Fibroblast of the aortic adventitia (primary cell): ENCODE results near the gene TMEM212. TPM values are rescaled to one million over a fixed set of nuclear protein-coding genes. Genes with fewer than 3 reads are reported as not detected.

Source experiments
- DNase-seq: peaks from one replicate; pipeline ENCODE4 v3.0.0-alpha.2; 2010; ENCODE audit warnings: low read depth
- H3K4me3 ChIP-seq: 2 replicates; pipeline ENCODE4 v1.5.1; 2011; ENCODE audit warnings: low read depth, mild to moderate bottlenecking, control low read depth, low read length, moderate library complexity
- total RNA-seq: library from RNA; depleted of rRNA; stranded (reverse); fragments of >200 nt; gene quantifications from 2 replicates; pipeline ENCODE4 v1.2.3, GENCODE V29; 2012; ENCODE audit warnings: low replicate concordance
- TF ChIP-seq, protein P1 (sequence below): IDR thresholded peaks from 2 replicates; pipeline ENCODE4 v1.5.1; 2011; ENCODE audit warnings: mild to moderate bottlenecking, low read length, control low read depth, inconsistent platforms; ENCODE audit not compliant: insufficient read depth

The TMEM212 gene
- total RNA-seq, 1 donor, result not detected

DNA sequence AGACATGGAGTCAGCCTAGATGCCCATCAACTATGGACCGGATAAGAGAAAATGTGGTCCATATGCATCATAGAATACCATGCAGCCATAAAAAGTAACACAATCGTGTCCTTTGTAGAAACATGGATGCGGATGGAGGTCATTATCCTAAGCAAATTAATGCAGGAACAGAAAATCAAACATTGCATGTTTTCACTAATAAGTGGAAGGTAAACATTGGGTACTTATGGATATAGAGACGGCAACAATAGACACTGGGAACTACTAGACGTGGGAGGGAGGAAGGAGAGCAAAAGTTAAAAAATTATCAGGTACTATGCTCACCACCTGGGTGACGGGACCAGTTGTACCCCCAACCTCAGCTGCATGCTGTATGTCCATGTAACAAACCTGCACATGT is 35.3 kb upstream of the TMEM212 start:
- TF ChIP-seq, protein P1, sequence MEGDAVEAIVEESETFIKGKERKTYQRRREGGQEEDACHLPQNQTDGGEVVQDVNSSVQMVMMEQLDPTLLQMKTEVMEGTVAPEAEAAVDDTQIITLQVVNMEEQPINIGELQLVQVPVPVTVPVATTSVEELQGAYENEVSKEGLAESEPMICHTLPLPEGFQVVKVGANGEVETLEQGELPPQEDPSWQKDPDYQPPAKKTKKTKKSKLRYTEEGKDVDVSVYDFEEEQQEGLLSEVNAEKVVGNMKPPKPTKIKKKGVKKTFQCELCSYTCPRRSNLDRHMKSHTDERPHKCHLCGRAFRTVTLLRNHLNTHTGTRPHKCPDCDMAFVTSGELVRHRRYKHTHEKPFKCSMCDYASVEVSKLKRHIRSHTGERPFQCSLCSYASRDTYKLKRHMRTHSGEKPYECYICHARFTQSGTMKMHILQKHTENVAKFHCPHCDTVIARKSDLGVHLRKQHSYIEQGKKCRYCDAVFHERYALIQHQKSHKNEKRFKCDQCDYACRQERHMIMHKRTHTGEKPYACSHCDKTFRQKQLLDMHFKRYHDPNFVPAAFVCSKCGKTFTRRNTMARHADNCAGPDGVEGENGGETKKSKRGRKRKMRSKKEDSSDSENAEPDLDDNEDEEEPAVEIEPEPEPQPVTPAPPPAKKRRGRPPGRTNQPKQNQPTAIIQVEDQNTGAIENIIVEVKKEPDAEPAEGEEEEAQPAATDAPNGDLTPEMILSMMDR, result no peak
- DNase-seq, result no peak
- H3K4me3 ChIP-seq, result no peak overlapping the region

DNA sequence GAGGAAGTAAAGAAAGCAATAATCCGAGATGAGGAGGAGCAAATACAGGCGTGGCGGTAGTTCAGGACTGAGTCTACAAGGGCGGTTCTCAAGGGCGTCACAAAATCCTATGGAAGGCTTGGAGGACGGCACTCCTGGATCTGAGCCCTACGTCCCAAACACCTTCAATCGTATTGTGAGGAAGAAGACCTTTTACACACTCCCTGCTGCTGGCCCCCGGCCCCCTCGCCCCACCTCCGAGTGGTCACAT is 33.6 kb upstream of the TMEM212 start:
- TF ChIP-seq, protein P1, result no peak
- peak overlapping the region; percentile 73 for H3K4me3 ChIP-seq
- DNase-seq, result peak; percentile 92

DNA sequence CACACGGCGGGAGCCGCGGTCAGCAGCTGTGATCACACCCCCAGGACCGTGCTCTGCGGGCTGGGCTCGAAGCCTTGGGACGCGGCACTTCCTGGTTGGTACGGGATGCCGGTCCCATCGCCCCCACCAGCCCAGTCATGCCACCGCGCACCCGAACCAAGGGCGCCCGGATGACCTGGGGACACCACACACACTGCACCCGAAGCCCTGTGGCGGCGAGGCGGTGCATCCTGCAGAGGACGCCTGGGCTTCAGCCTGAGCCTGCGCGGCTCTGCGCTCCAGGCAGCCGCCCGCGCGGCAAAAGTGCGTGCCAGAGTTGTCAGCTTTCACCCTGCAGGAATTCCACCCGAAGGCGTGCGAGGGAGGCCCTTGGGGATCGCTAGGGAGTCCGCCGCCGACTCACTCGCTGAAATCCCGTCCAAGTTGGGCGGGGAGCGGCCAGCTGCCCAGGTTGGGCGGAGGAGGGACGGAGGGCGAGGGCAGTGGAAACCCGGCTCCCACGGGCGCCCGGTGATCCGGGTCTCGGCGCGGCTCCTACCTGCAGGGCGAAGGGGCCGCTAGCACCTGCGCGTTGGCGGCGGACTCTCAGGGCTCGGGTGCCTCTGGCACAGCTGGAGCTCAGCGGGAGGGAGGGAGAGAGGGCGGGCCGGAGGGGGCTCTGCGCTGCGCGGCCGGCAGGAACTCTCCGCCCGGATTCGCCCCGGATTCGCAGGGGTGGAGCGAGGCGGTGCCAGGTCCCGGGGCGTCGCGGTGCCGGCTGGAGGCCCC is 33.1 kb upstream of the TMEM212 start, which contains the start of gene PLD1:
Gene PLD1 (minus strand): TSS at position 623 of the 768 bp plus-strand sequence. CDS start 72,432 bp downstream, outside the sequence.
- TF ChIP-seq, protein P1, result no peak
- peak within 1 kb of the TSS; percentile 73 for H3K4me3 ChIP-seq
- peak; percentile 99 for DNase-seq

DNA sequence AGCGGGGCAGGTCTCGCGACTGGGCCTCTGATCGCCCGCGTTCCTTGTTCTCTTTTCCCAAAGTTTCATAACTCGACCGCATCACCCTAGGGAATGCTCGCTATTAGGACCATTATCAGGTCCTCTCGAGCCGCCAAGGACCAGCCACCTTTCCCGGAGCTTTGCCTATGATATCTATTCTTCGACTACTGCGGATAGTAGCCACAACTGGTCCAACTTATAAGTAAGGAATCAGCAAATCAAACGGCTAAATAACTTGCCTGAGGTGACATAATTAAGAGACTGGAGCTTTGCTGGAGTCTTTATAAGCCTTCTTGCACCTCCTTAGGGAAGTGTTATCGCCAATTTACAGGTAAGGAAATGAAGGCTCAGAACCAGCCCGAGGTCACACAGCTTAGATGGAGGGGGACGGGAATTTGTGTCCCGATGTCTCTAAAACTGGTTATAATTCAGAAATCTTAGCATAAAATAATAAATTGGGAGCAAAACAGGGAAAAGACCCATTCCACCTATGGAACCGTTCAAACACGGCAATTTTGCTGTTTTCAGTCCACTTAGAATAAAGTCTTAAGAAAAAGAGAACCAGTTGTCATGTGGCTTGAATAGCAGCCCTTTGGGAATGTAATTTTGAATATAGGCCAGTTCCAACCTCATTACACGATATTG is 32.4 kb upstream of the TMEM212 start:
- H3K4me3 ChIP-seq, result peak overlapping the region; percentile 73
- DNase-seq, result peak; percentile 85

DNA sequence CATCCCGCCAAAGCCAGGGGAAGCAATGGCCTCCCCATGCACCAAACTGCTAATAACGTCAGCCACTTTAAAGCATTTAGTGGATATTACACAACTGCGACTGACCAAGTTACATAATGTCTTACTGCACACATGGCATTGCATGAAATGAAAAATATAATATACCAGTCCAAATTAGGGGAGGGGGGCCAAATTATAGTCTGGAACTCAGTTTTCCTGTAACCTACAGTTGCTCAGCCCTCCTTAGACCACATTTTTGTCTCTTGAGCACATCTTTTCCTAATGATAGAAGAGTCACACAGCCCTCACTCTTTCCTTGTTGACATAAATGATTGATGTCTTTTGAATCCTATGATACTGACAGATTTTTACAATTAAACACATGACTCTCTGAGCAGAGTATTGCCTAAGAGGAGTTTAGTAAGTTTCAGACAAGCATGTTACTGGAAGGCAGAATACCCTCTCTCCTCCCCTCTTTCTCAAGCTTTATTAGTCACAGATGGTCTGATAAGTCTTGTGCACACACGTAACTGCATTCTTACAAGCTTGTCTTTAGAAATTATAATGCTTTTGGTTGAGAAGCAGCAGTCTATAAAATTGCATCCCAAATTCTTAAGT is 31.7 kb upstream of the TMEM212 start:
- peak; percentile 100 for DNase-seq
- H3K4me3 ChIP-seq, result peak overlapping the region; percentile 73
- TF ChIP-seq, protein P1, result no peak

More for the DNA sequence above, 32.4 kb upstream of the TMEM212 start:
- TF ChIP-seq, protein P1, result no peak

DNA sequence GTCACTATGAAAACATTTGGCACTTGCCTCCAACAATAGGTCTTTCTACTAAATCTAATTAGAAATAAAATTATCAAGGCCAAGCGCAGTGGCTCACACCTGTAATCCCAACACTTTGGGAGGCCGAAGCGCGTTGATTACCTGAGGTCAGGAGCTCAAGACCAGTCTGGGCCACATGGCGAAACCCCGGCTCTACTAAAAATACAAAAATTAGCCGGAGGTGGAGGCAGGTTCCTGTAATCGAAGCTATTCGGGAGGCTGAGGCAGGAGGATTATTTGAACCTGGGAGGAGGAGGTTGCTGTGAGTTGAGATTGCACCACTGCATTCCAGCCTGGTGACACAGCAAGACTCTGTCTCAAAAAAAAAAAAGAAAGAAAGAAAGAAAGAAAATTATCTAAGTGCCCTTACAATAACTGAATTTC is 31.2 kb upstream of the TMEM212 start:
- DNase-seq, result peak; percentile 91
- TF ChIP-seq, protein P1, result no peak

More for the DNA sequence above, 31.2 kb upstream of the TMEM212 start:
- H3K4me3 ChIP-seq, result no peak overlapping the region
